ENCODE data around the gene SLC6A19.

The SLC6A19 gene

DNA sequence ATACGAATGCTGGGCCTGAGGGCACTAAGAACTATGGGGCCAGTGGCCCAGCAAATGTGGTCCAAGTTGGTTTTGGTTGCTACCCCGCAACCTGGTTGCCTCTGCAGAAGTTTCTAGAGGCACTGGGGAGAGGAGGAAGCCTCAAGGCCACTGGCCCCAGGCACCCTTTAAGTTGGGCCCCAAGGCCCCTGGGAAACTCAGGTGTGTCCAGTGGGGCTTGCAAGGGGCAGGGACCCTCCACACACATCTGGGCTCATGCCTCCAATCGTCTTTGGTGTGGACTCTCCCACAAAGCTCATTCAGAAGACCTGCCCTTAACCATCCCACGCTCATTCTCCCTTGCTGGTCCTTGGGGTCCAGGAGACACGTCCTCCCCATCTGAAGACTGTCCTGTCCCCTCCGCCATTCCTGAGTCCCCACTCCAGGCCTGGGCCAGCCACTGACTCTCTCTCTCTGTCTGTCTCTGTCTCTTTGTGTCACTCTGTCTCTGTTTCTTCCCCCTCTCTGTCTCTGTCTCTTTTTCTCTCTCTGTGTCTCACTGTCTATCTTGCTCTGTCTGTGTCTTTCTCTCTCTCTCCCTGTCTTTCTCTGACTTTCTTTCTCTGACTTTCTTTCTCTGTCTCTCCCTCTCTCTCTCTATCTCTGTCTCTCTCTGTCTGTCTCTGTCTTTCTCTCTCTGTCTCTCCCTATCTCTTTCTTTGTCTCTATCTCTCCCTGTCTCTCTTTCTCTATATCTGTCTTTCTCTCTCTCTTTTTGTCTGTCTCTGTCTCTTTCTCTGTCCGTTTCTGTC lies 3.3 kb upstream of the SLC6A19 start:
- DNase-seq: no peak

DNA sequence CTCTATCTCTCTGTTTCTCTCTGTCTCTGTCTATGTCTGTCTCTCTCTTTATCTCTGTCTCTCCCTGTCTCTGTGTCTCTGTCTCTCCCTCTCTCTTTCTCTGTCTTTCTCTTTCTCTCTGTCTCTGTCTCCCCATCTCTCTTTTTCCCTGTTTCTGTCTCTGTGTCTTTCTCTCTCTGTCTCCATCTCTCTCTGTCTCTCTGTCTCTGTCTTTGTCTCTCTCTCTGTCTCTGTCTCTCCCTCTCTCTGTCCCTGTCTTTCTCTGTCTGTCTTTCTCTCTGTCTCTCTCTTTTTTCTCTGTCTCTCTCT lies 2.1 kb upstream of the SLC6A19 start:
- DNase-seq: no peak

DNA sequence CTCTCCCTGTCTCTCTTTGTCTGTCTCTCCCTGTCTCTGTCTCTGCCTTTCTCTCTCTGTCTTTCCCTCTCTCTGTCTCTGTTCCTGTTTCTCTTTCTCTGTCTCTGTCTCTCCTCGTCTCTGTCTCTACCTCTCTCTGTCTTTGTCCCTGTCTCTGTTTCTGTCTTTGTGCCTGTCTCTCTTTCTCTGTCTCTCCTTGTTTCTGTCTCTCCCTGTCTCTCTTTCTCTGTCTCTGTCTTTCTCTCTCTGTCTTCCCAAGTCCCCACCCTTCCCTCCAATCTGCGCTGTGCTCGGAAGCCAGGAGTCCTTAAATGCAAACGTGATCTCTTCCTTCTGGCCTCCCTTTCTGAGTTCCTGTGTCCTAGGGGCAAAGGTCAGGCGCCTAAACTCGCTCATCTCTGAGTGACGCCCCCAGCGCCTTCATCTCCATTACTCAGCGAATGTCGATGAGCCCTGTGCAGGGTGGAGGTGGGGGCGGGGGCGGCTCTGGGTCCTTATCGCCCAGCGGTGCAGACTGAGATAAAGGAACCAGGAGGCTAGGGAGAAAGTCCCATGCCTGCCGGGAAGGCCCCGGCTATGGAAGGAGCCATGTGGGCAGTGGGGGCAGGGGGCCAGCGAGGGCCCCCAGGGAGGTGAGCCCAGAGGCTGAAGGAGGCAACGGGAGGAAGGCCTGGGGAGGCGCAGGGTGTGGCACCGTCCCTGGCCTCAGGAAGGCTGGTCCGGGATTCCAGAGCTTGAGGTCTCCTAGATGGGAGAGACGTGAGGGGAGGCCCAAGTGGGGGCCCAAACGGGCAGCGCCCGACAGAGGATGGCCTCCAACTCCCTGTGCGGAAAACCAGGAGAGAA lies 1.5 kb upstream of the SLC6A19 start:
- DNase-seq: no peak

DNA sequence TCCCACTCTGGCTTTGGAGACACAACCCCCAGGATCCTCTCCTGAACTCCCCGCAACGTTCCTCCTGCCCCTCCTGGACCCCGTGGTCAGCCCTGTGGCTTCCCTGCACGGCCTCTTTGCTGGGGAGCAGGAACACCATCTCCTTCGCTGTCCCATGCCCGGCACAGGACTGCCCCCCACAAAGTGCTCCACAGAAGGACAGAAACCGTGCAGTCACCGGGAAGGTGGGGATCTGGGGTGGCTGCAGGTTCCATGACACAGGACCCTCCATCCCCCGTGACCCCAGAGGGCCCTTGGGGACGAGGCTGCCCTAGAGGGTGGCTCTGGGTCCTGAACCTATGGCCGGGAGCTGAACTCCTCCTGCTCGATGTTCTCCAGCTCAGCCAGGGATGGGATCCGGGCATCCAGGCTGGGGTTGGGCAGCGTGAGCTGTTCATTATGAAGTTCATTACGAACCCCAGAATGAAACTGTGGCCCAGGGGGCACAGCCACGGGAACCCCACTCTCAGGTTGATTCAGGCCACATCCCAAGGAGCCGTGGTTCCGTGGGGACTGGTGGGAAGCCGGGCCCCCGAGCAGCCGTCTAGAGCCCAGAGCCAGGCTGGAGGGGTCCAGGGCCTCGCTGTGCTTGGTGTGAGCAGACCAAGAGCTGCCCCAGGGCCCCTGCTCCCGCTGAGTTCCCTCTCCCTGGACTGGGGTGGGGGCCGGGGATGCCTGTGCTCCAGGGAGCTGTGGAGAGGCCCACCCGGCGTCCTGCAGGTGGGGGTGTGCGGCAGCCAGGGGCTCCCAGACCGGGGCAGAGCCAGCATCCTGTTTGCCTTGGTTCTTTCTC lies 684 bp upstream of the SLC6A19 start:
- no peak for DNase-seq

DNA sequence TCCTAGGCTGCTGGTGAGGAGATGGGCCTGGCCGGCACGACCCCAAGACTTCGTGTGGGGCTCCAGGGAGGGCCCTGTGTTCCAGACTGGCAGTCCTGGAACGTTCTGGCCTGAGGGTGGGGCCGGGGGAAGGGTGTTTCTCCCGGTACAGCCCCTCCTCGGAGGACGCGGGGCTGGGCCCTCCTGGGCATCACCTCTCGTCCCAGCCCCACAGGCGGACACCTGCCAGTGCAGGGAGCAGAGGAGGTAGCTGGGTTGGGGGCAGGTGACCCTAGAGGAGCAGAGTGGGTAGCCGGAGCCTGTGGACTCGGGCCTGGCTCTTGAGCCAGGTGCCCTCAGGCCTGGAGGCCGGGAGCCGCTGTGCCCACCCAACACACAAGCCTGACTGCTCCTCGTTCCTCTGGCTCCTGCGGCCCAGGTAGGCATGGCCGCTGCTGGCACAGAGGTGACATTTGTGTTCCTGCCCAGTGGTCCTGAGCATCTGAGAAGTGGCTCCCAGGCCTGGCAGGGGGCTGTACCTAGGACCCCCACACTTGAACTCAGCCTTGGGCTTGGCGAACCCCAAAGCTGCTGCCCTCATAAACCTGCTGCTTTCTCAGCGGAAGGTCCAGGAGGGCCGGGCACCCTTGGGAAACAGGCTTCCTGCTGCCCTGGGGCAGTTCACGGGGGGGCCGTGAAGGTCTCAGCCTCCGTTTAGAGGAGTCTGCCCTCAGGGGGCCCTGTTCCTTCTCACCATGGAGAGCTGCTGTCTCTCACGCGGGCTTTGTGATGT lies 817 bp downstream of the SLC6A19 start:
- DNase-seq: no peak

DNA sequence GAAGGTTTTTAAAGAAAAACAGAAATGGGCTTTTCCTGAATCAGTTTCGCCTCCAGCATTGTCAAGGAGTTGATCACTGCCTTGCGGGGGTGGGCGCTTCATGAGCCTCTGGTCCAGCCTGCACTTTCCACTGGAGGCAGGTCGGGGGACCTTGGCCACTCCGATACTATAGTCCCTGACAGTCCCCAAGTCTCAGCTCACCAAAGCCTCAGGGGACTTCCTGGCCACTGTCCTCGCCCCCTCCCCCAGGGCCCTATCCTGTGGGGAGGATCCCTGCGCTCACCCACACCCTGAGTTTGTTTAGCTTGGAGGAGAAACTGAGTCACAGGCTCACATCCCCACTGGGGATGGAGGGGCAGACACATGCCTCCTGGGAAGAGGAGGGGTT lies 1.4 kb downstream of the SLC6A19 start:
- no peak for DNase-seq

DNA sequence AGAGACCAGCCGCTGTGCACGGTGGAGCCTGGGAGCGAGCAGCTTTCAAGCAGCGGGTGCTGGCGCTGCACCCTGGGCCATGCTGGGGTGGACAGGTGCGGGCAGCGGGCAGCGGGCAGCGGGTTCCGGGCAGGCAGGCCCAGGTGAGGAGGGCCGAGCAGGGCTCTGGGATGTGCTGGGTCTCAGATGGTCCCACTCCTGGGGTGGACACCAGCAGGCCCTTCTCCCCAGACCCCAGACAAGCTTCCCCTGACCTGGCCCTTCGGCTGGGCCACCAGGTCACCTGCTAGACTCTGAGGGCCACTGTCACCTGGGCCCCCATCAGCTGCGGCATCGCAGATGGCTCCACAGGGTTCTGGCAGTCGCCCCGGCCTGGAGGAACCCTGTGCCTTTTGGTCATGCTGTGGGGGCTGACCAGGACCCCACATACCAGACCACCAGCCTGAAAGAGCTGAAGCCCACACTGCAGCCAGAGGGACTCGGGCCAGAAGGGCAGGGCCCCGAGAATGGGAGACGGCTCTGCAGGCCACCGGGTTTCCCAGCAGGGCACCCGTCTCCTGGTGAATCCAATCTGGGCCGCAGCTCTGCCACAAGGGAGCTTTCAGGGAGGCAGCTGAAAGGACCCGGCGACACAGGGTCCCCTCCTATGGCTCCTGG lies 2.0 kb downstream of the SLC6A19 start:
- DNase-seq: no peak

DNA sequence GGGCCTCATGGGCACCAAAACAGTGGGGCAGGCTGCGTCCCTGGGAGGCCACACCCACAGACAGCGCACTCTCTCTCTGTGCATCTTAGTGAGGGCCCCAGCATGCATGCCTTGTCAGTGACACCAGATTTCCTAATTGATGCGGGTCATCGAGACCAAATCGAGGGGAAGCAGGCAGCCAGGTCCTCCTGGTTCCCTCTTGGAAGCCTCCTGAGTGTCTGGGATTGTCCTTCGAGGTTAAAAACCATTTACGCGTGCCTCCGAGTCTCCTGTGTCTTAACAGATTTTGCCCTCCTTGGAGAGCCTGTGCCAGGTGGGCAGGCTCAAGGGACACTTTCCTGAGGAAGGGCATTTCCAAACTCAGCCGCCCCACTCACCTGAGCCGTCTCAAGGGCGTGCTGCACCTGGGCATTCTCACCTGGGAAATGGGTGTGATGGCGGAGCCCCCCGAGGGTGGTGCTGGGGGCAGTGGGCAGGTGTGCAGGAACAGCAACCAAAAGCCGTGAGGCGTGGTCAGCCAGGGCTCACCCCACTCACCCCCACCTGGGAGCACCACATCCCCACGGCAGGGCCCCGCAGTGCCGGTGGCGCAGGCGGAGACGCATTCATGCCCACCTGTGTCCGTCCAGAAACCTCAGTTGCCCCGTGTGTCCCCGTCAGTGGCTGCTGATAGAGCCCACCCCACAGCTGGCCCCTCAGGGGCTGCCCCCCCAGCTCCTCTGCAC lies 2.7 kb downstream of the SLC6A19 start:
- DNase-seq: no peak

DNA sequence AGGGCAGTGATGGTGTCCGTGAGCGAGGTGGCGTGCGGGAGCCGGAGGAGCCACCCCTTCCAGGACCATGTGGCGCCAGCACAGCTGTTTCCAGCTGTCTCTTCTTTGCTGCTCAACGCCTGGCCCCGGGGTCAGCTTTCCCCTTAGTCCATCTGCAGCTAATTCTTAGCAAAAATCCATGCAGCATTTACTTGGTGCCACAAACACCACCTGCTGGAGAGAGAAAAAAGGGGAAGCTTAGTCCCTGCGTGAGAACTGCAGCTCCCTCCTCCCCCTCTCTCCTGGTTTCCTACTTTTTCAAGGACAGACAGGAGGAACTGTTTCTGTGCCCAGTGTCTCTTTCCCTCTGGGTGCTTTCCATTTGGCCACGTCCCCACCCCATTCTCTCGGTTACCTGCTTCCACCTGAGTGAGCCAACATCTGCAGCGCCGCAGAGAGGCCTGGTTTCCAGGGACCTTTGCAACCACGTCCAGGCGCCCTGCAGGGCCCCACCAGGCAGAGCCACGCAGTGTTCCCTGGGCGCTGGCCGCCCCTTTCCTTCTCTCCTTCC lies 3.4 kb downstream of the SLC6A19 start:
- DNase-seq: no peak

DNA sequence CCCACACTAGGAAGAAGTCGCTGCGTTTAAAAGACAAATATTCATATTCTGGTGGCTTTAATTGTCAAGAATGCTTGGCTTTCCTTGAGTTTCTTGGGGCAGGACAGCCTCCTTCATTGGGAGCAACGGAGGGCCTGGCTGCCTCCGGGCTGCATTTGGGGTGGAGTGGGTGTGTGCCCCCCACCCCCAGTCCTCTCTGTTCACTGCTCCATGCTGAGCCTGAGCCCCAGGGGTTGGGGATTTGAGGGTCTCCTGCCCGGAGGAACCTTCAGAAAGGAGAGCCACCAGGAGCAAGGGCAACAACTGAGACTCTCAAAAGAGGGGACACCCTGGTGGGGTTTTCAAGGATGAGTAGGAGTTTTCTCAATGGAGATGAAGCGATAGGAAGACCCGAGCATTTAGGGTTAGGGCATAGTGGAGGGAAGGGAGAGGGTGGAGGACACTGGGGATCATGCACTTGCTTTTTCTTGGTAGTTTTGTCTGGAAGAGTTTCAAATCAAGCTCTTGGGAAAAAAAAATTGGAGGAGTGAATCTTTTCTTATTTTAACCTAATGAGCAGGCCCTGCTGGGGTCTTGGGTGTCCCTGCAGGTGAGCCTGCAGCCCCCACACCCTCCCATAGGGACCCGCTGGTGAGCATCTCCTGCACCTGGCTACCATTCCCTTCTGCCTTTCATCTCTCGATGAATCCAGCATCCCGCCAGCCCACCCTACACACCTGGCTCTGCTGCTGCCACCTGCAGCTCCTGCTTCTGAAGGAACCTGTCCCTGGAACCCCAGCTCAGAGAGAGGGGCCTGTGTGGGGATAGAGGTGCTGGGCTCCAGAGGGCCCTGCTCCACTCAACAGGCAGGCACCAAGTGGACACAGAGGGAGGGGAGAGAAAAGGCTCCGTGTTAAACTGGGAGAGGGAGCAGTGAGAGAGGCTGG lies 4.1 kb downstream of the SLC6A19 start:
- no peak for DNase-seq

DNA sequence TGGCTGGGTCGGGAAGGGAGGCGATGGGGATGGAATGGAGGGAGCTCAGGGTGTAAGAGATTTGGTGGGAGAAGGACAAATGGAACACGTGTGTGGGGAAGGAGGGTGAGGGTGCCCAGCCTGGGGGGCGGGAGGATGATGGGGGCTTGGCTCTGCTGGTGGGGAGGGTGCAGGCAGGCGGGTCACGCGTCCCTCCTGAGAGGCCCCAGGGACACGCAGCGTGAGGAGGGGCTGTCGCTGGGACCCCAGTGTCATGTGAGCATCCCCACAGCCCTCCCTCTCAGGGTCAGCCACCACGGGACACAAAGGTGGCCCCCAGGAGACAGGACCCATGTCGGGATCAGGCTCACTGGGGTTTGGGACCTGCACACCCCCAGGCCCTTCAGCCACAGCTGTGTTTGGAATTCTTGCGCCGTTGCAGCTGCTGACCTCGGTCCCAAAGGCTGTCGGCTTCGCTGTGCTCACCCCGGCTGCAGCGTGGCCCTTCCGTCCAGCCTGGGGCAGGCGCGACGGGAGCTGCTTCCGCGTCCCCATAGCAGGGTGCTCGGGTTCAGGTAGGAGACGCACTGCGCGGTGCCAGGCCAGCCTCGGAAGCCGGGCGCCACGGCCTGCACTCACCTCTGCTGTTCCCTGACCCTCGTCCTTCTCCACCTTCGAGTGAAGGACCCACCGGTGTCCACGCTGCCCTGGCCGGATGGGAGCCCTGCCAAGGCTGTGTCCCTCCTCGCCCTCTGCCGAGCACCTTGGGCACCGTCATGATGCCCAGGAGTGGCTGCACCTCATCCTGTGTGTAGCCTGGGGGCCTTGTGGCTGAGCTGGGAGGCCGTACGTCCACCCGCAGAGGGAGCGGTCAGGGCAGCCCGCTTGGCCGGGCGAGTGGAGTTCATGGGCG lies 5.4 kb downstream of the SLC6A19 start:
- no peak for DNase-seq

DNA sequence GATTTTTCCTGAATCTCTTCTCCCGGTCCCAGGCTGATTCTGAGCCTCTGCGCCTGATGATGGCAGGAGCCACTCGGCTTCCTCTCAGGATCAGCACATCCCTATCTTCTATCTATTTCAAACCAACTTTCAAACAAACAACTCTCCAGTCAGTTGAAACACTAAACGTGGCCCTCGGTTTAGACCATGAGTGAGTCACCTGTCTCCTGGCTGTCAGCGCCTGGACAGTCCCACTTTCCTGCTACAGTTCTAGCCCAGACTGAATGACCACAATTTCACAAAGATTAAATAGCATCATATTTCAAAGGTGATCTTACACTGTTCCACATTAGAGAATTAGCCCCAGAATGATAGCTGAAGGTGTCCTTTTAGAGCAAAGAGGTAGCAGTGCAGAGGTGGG lies 6.2 kb downstream of the SLC6A19 start:
- DNase-seq: no peak

DNA sequence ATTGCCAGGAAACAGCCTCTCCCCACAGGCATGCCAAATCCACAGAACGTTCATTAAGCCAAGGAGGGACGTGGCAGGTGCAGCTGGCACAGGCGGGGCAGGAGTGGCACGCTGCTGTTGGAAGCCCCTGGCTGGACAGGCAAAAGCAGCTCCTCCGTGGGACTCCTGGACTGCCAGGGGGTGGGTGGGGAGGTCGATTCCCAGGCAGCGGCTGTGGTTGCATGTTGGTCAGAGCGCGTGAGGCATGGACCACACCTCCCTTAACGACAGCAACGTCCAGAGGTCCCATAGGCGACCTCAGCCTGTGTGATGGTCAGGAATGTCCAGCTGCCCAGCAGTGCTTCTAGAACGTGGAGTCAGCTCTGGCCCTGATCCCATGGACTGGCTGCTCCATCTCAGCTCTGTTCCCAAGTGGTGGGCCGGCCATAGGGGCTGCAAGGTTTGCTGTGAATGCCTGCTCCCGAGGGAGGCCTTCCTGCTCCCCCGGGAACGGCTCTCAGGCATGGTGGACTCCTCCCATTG lies 6.9 kb downstream of the SLC6A19 start:
- DNase-seq: no peak

DNA sequence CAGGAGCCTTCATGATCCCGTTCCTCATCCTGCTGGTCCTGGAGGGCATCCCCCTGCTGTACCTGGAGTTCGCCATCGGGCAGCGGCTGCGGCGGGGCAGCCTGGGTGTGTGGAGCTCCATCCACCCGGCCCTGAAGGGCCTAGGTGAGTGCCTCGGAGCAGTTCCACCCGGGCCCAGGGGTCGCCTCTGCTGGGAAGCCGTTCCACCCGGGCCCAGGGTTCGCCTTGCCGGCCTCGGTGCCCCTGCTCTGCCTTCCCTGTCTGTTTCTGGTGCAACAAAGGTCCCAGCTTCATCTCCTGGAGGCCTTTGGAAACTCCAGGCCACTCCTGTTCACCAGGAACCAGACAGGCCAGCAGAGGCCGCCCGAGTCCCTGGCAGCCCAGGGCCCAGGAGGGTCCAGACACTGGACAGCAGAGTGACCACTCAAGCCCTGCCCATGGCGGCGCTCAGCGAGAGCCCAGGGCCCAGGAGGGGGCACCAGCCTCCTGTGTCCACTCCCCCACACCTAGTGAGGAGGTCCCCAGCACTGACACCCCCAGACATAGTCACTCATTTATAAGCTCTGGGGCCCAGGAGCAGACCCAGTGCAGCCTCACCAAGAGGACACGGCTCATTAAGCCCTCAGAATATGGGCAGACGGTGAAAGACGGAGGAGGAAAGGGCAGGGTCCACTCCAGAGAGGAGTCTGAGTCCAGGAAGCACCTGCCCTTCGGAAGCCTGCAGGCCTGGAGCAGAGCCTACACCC lies 7.5 kb downstream of the SLC6A19 start:
- DNase-seq: no peak

DNA sequence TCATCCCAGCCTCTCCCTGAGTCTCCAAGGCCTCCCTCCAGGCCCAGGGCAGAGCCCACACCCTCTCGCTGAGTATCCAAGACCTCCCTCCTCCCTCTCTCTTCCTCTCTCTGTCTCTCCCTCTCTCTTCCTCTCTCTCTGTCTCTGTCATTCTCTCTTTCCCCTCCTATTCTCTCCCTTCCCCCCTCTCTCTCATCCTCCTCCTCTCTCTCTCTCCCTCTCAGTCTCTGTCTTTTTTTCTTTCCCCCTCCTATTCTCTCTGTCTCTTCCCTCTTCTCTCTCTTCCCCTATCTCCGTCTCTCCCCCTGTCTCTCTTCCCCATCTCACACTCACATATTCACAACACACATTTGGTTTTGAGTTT lies 8.1 kb downstream of the SLC6A19 start:
- no peak for DNase-seq

DNA sequence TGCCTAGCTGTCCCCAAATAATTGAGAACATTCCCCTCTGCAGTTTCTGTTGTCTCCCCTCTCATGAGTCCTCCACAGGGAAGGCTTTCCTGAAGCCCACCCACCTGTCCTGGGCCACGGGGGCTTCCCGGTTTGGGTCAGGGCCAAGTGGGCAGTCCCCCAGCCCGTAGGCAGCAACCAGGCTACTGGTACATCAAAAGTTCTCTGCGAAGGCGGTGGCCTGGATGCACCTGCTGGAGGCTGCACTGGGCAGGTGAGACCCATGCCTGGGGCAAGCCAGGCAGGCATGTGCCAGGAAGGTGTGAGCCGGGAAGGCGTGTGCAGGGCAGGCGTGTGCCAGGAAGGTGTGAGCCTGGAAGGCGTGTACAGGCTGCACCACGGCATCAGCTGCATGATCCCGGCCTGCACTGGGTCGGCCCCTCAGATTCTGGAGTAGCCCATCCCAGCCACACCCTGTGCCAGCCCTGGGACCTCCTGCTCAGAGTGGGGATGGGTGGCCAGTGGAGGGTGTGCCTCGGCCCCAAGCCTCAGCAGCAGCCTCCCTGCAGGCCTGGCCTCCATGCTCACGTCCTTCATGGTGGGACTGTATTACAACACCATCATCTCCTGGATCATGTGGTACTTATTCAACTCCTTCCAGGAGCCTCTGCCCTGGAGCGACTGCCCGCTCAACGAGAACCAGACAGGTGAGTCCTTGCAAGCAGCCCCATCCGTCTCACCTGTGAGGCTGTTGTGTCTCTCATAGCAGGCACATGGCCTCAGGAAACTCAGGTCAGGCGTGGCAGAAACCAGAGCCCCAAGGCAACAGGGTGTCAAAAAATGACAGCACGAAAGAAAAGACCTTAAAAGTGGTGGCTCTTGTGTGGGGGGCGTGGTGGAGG lies 8.7 kb downstream of the SLC6A19 start:
- no peak for DNase-seq

DNA sequence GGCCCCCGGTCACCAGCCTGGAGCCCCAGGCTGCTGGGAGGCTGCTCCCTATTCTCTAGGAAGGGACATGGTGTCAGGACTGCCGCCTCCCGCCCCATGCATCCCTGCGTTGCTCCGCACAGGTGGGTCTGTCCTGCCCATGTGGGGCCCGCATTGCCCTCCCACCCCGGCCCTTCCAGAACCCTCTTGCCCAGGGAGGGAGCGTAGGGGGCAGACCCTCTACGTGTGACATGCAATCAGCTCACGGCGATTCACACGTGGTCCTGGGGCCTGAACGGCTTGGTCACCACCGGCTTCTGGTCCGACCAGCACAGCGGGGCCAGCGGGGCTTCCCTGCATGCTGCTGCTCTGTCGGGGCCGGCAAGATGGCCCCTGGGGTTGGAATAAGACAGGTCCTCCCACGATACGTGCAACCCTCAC lies 9.4 kb downstream of the SLC6A19 start:
- DNase-seq: no peak
